T-helper 1 cell treated with Interleukin-12 subunit alpha and Interleukin-12 subunit beta and Interleukin-4 antibody, amounts not matched to agents 30 ng/mL and 1 ng/mL, for 36 hours (primary cell): ENCODE measurements around the gene XRCC1. TPM values are rescaled to one million over a fixed set of nuclear protein-coding genes. Genes with fewer than 3 reads are reported as not detected.
"Not testable (repeated sequence)": the region's sequence is repeated elsewhere in the genome, so short reads cannot be mapped to it uniquely, and the experiment has no call there.

ENCODE experiments used
- intact Hi-C: fragments of 100-400 bp; cut with micrococcal nuclease; formaldehyde crosslinking; loops from one replicate; pipeline ENCODE4 v1.15.1; 2024
- total RNA-seq: library from RNA; stranded (reverse); gene quantifications from 2 replicates; pipeline ENCODE4 v1.2.3, GENCODE V29; 2022

Gene XRCC1
- total RNA-seq, 1 donor from 2014 or later: 30.5 TPM

DNA sequence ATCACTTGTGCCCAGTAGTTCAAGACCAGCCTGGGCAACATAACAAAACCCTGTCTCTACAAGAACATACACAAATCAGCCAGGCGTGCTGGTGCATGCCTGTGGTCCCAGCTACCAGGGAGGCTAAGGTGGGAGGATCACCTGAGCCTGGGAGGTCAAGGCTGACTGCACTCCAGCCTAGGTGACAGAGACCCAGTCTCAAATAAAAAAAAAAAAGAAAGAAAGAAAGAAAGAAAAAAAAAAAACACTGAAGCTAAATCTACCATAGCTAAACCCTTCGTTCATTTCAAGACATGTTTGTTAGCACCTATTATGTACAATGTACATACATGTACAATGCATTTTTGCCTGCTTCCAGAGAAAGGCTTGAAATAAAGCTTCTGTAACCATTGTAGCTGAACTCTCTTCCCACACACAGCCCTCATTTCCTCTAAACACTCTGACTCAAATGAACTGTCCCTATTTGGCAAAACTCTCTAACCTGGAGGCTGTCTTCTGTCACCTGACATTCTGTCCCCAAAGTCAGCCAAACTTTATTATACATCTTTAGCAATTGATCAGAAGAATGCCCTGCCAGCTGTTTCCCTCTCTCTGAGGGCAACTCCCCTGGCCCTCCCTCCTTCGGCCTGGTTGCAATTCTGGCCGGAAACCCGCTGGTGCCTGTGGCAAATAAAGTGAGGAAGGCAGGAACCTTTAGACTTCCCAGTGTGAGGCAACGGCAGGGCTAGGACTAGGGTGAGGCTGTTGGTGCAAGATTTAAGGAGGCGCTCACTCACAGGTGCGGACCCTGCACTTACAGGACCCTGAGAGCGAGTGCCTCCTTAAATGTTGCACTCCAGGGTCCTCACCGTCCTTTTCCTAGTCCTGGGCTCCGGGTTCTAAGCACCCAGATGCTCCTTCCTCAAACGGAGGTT lies 50.1 kb downstream of the XRCC1 start:
- intact Hi-C loops: loop anchor here (1.0 to 5.0 kb wide), 3 partner anchors 8 to 1982 kb away; partner anchors contain the start of genes PHLDB3, VASP and ZNF575

DNA sequence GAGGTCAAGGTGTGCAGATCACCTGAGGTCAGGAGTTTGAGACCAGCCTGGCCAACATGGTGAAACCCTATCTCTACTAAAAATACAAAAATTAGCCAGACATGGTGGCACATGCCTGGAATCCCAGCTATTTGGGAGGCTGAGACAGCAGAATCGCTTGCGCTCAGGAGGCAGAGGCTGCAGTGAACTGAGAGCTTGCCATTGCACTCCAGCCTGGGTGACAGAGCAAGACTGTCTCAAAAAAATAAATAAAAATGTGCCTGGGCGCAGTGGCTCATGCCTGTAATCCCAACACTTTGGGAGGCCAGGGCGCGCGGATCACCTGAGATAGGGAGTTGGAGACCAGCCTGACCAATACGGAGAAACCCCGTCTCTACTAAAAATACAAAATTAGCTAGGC lies 51.6 kb downstream of the XRCC1 start:
- intact Hi-C loops: not testable (repeated sequence)

DNA sequence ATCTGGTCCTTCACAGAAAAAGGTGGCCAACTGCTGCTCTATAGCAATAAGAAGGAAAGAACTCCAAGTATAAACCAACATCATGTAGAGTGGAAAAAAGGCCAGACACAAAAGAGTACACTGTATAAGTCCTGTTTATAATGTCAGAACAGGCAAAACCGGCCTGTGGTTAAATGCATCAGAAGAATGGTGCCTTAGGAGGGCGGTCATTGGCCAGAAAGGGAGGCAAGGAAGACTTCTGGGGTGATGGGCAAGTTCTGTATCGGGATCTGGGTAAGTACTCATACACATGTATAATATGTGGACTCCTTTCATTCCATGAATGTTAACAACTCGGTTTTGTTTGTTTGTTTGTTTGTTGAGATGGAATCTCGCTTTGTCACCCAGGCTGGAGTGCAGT lies 52.4 kb downstream of the XRCC1 start:
- intact Hi-C loops: no loop called here

DNA sequence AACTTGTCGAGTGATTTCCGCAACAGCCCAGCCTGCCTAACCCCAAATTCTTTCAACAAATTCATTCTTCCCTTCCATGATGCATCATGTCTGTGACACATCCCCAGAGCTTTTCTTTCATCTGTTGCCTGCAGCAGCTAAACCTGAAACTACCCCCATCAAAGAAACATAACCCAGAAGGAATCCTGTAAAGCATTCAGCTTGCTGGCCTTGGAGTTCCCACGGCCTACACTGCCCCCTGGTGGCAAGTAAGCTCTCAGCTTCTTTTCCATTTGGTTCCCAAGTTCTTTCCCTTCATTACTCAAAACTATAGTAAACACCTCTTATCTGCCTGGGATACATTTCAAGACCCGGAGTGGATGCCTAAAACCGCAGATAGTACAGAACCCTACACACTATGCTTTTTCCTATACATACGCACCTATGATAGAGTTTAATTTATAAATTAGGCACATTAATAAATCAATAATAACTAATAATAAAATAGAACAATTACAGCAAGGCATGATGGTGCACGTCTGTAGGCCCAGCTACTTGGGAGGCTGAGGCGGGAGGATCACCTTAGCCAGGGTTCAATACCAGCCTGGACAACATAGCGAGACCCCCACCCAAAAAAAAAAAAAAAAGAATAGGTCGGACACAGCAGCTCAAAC lies 55.8 kb downstream of the XRCC1 start:
- intact Hi-C loops: loop anchor here (1.0 to 10.0 kb wide), 6 partner anchors 8 to 245 kb away; partner anchors contain the start of genes ETHE1 and PHLDB3

DNA sequence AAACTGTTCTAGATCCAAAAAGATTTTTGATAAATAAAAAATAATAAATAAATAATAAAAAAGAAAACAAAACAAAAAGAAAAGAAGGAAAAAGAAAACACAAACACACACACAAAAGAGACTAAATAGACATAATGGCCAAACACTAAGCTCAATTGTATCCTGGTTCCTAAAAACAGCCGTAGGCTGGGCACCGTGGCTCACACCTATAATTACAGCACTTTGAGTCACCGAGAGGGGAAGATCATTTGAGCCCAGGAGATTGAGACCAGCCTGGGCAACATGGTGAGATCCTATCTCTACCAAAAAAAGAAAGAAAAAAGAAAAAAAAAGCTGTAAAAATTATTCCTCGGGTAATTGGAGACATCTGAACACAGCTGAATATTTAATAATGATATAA lies 57.3 kb downstream of the XRCC1 start:
- intact Hi-C loops: loop anchor here (10.0 kb wide), 1 partner anchor 243 kb away; no protein-coding TSS in a partner anchor

DNA sequence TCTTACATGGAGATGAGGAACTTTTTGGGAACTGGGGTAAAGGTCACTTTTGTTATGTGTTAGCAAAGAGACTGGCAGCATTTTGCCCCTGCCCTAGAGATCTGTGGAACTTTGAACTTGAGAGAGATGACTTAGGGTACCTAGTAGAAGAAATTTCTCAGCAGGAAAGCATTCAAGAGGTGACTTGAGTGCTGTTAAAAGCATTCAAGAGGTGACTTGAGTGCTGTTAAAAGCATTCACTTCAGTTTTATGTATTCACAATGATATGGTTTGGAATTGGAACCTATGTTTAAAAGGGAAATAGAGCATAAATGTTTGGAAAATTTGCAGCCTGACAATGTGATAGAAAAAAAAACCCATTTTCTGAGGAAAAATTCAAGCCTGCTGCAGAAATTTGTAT lies 62.9 kb downstream of the XRCC1 start:
- intact Hi-C loops: loop anchor here (10.0 kb wide), 1 partner anchor 238 kb away; no protein-coding TSS in a partner anchor

DNA sequence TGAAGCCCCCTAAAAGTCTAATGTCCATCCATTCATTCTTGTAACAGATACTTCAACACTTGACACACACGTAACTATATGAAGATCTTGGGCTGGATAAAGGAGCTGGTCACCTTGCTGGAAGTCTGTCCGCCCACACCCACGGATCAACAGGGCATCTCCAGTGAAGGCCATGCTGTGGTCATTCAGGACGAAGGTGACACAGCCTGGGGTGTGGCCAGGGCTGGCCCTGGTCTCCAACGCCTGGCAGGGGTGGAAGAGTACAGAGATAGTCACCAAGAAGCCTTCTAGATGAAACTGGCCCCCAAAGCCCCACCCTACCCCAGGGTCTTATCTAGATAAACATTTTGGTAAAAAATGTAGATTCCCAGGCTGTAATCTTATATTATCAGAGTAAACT lies 64.0 kb downstream of the XRCC1 start:
- intact Hi-C loops: loop anchor here (10.0 kb wide), 1 partner anchor 237 kb away; no protein-coding TSS in a partner anchor

DNA sequence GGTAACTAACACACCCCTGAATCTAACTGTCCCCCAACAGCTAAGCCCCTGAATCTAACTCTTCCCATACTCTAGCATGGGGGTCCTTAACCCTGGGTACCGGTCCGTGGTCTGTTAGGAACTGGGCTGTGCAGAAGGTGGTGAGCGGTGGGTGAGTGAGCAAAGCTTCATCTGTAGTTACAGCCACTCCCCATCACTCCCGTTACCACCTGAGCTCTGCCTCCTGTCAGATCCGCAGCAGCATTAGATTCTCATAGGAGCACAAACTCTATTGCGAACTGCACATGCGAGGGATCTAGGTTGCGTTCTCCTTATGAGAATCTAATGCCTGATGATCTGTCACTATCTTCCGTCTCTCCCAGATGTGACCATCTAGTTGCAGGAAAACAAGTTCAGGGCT lies 64.6 kb downstream of the XRCC1 start:
- intact Hi-C loops: loop anchor here (10.0 kb wide), 1 partner anchor 236 kb away; no protein-coding TSS in a partner anchor

DNA sequence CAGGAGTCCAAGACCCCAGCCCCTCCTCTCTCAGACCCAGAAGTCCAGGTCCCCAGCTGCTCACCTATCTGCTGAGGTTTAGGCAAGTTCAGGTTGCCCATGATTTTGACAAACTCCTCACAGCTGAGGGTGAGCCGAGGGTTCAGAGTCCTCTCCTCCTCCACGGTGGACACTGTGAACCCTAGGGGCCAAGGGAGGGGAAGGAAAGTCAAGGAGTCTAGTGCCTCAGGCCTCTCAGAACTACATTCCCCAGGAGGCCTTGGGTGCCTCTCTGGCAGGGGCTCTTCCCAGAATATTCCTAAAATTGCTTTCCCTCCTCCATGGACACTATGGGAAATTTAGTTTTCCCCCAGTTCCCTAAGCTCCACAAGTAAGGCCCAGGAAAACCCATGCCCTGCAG lies 67.4 kb downstream of the XRCC1 start:
- intact Hi-C loops: no loop called here

DNA sequence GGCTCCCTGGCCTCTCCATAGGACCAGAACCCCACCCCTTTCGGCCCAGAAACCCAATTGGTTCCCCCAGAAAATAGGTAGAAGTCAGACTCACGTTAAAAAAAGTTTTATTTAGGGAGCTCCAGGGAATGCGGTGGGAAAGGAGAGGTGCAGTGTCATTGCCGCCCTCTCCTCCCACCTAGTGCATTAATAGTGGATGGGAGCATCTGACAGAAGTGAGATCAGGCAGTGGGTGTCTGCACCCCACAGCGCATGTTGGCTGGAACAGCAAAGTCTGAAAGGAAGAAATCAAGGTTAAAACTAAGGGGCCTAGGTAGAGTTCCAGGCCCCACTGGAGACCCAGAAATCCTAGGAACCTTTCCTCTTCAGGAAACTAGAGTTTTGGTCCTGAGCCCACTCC lies 68.7 kb downstream of the XRCC1 start:
- intact Hi-C loops: no loop called here

DNA sequence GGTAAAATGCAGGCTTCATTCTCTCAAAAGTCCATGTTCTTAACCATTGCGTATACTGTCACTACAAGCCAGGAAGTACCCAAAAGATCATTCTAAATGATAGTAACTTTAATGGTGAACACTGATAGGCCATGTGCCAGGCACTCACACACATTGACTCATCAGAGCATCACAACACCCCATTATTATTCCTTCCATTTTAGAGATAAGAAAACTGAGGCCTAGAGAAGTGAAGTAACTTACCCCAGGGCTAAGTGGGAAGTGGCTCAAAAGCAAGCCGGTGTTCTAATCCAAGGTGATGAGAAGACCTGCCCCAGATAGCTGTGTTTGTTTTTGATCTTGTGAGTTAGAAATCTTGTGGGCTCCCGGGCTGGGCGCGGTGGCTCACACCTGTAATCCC lies 69.4 kb downstream of the XRCC1 start:
- intact Hi-C loops: loop anchor here (2.0 kb wide), 1 partner anchor 67 kb away; no protein-coding TSS in a partner anchor

DNA sequence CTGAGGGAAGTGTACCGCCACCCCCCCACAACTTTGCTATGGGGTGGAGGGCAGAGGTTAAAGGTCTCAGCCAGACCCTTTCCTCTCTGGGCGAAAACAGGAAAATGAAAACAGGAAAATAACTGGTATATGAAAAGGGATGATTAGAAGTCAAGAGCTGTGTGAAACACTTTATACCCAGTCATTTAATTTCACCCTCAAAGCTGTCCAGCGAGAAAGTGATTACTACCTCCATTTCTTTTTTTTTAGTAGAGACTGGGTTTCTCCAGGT lies 70.2 kb downstream of the XRCC1 start:
- intact Hi-C loops: loop anchor here (2.0 kb wide), 1 partner anchor 66 kb away; no protein-coding TSS in a partner anchor

DNA sequence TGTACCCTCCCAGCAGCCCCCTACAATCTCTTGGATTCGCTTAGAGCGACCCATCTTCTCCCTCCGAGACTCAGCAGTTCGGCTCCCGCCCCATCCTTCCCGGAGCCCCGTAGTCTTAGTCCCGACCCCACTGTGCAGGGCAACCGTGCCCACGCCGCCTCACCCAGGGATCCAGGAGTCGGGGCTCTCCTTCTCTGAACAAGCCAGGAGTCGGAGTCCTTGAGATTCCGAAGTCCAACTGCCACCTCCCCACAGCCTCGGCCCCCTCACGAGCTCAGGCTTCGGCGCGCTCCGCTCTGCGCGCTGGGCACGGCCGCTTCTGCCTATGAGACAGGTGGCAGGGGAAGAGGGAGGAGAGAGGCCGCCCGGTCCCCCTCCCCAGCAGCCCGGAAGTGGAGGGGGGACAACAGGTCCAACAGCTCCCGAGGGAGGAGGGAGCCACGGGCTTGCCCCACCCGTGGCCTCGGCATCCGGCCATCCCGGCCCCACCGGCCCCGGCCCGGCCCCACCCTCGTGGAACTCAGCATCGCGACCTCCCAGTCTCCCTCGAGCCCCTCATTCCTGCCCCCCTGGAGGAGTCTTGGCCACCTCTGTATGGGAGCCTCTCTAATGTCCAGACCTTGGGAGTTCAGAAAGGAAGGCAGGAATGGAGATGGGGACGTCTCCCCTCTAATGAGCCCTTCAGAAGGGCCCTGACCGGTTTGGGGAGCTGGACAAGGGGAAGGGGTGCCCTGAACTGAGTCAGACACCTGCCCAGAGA lies 70.7 kb downstream of the XRCC1 start, which contains the start of gene PHLDB3:
PHLDB3 (minus strand) TSS at position 321 of the 760 bp plus-strand sequence. CDS start 628 bp downstream, outside the sequence.
- intact Hi-C loops: loop anchor here (1.0 to 2.0 kb wide), 12 partner anchors 15 to 250 kb away; partner anchors contain the start of genes IRGQ, SMG9, ZNF428 and ZNF575

DNA sequence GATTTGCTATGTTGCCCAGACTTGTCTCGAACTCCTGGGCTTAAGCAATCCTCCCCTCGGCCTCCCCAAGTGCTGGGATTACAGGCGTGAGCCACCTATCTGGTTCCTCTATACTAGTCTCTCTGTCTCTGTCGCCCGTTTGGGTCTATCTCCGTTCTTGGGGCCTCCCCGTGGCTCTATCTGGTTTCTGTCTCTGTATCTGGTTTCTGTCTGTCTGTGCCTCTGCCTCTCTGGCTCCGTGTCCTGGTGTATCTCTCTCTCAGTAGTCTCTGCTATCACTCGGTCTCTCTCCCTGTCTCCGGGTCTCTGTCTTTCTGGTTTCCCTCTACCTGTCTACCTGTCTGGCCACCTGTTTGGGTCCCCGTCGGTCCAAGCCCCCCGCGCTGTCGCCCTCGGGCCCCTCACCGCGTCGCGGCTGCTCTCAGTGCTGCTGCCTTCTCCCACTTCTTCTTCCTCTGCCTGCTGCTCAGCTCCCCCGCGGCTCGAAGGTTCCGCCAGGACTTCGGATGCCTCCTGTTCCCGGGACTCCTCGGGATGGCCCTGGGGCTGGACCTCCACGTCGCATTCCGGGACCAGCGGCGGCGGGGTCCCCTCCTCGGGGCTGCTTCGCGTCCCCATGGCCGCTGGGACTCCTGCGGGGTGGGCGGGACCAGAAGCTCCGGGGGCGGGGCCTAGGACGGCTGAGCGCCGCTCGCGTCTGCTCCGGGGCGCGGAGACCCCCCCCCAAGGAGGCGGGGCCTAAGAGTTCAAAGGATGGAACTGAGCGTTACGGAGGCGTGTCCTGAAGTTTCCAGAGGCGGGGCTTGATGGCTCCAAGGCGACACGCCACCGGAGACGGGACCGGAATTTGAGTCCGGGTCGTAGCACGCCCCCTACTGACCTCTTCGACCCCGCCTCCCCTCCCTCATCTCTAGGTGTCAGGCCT lies 71.6 kb downstream of the XRCC1 start:
- intact Hi-C loops: loop anchor here (1.0 to 2.0 kb wide), 12 partner anchors 16 to 251 kb away; partner anchors contain the start of genes IRGQ, SMG9, ZNF428 and ZNF575

DNA sequence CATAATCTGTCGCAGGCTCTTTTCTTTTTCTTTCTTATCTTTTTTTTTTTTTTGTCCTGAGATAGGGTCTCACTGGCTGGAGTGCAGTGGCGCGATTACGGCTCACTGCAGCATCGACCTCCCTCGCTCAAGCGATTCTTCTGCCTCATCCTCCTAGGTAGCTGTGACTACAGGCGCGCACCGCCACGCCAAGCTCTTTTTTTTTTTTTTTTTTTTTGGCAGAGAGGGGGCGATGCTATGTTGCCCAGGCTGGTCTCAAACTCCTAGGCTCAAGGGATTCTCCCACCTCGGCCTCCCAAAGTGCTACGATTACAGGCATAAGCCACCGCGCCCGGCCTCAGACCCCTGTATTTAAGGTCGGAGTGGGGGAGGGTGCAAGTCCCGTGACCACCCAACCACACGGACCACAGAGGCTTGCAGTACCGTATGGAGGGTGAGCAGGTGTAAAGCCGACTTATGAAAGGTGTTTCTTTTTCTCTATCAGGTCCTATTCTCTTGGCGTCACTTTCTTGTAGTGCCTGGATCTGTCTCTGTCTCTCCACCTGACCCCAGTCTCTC lies 72.8 kb downstream of the XRCC1 start:
- intact Hi-C loops: no loop called here

DNA sequence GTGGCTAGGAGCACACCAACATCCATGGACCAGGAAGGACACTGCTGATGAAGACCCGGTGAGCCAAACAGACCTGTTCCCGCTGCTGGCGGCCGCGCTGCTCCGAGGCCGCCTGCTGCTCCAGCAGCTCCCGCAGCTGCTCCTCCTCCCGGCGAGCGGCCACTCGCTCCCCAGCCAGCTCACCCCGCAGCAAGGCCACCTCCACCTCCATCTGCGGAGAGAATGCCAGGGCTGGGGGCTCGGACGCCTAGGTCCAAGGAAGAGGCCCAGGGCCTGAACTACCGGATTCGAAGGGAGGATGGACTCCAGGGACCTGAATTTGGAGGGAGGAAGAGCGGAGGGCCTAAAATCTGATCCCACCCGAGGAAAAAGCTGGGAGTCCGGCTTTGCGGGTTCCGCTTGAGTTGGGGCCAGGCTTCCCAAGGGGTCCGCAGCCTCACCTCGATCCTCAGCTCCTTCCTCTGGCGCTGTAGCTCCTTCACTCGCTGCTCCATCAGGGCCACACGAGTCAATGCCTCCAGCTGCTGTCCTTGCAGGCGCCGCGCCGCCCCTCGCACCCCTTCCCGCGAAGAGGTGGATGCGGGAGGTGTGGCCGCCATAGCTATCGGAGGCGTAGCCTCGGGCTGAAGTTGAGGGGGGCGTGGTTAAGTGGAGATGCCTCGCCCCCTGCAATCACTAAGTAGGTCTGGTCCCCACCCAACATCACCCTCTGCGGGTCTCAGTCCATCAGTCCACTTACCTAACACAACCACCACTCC lies 73.5 kb downstream of the XRCC1 start:
- intact Hi-C loops: no loop called here

DNA sequence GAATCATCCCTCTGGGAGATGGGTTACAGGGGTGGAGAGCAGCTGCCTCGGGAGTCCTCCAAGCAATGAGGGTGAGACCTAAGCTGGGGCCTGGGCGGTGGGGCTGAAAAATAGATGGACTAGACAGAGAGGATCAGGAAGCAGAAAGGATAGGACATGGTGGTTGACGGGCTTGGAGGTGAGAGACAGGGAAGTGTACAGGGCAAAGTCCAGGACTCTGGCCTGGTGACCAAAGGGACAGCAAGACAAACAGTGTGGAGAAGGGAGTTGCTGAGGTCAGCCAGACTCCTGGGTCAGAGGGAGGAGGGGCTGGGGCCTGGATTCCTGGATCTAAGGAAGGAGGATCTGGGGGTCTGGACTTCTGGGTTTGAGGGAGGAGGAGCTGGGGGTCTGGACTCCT lies 76.3 kb downstream of the XRCC1 start:
- intact Hi-C loops: no loop called here

DNA sequence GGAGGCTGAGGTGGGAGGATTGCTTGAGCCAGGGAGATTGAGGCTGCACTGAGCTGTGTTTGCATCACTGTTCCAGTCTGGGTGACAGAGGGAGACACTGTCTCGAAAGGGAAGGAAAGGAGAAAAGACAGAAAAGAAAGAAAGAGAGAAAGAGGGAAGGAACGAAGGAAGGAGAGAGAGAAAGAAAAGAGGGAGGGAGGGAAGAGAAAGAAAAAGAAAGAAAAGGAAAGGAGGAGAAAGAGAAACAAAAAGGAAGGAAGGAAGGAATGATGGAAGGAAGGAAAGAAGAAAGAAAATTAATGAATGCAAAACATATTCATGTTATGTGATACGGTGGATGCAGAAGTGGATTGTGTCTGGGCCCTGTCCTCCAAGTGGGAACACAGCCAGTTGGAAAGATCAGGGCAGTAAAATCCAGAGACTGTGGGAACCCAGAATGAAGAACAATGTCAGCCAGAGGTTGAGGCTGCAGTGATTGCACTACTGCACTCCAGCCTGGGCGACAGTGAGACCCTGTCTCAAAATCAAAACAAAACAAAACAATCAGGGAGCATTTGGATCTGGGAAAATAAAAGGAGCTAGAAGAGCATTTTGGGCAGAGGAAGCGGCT lies 77.0 kb downstream of the XRCC1 start:
- intact Hi-C loops: no loop called here

DNA sequence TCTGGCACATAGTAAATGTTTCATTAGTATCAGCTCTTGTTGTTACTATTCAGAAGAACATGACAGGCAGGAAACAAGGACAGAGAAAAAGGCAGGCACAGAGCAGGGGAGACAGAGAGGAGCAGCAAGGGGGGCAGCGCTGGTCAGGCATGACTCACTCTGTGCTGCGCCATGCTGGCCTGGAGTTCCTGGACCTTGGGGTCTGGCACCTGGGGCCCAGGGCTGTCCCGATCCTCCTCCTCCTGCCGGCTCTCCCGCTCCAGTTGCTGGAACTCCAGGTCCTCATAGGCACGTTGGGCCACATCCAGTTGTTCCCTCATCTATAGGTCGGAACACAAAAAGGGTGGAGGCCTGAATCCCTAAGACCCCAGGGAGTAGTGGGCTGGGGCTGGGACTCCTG lies 78.4 kb downstream of the XRCC1 start:
- intact Hi-C loops: no loop called here
